Heart left ventricle (tissue), 13 donors: ENCODE data around the gene ASXL3.

Experiments used
- POLR2A ChIP-seq, 2 donors: fragments of 450-650 bp; IDR thresholded peaks; one replicate each; pipeline ENCODE4 v1.6.1; 2017; ENCODE audit warnings: antibody characterized with exemption in 2 of 2, mild to moderate bottlenecking in 2 of 2, moderate library complexity in 2 of 2
- TF ChIP-seq, protein P1 (sequence below), 12 donors: fragments of 200-600 bp; sonication (generic) in 4 of 12; IDR thresholded peaks; one replicate each; pipeline versions ENCODE4 v1.5.0 to v1.8.0; 2018 to 2022; ENCODE audit warnings: antibody characterized with exemption in 12 of 12, mild to moderate bottlenecking in 5 of 12
- donor health status: ischemic (EF 13 %, LVEDD 7.1; RV severe dilation, severe dysfunction).
- donor health status: DM: no; HTN: yes; CAD: no.
- donor health status: DM: no; HTN: no; CAD: no.
- donor health status: ischemic (EF 25% LVEDD 6.9; RV normal size, moderate dysfunction).
- donor health status: ischemic (EF 25% LVEDD 5.7; RV mildly dilated, moderate dysfunction).
- donor health status: ischemic (EF 35%, LVEDD 5.7; RV mildly dilated, moderate dysfunction).
- donor health status: nonischemic (EF 11% LVEDD 7.7; RV severe dilation, severe dysfunction).
- donor health status: DM: yes; HTN: yes; CAD: no.
- donor health status: PGD.
- donor health status: ischemic (EF 29% LVEDD 5.4; RV normal size, mild dysfunction).
- donor health status: nonischemic (EF 23%, LVEDD 6.1; RV moderate dilation, normal function).

- TF ChIP-seq, protein P1, sequence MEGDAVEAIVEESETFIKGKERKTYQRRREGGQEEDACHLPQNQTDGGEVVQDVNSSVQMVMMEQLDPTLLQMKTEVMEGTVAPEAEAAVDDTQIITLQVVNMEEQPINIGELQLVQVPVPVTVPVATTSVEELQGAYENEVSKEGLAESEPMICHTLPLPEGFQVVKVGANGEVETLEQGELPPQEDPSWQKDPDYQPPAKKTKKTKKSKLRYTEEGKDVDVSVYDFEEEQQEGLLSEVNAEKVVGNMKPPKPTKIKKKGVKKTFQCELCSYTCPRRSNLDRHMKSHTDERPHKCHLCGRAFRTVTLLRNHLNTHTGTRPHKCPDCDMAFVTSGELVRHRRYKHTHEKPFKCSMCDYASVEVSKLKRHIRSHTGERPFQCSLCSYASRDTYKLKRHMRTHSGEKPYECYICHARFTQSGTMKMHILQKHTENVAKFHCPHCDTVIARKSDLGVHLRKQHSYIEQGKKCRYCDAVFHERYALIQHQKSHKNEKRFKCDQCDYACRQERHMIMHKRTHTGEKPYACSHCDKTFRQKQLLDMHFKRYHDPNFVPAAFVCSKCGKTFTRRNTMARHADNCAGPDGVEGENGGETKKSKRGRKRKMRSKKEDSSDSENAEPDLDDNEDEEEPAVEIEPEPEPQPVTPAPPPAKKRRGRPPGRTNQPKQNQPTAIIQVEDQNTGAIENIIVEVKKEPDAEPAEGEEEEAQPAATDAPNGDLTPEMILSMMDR (IDR thresholded peaks at IDR 0.05): no peak
- no peak for TF ChIP-seq POLR2A (IDR thresholded peaks at IDR 0.05)
These were observed 37.6 kb upstream of the ASXL3 start for GRCh38 chr18:33540392-33540791.
